ENCODE data around the gene ZDHHC11. TPM values are rescaled to one million over a fixed set of nuclear protein-coding genes. Genes with fewer than 3 reads are reported as not detected.
"Not testable (repeated sequence)": the region's sequence is repeated elsewhere in the genome, so short reads cannot be mapped to it uniquely, and the experiment has no call there.

ZDHHC11 gene
- total and polyA plus RNA-seq, 2 experiments from 2014 or later, result 5.8 to 8.5 TPM

- Histone ChIP-seq H3K27me3 (no peaks in the 10 kb centered on the region), H3K9me3 (ENCODE audit: low read depth) (no peaks in the 10 kb centered on the region), H4K20me1 (ENCODE audit: insufficient read depth, poor library complexity, severe bottlenecking) (no peaks in the 10 kb centered on the region), H3K4me3 (no peak overlapping the region), H3K4me1 (ENCODE audit: insufficient read depth) (no peaks in the 10 kb centered on the region), H3K36me3 (replicated peaks; ENCODE audit: insufficient read depth, low read depth) (no peaks in the 10 kb centered on the region), H2AFZ (no peak overlapping the region), H3K79me2 (no peaks in the 10 kb centered on the region), H3K4me2 (no peak overlapping the region), H3K27ac (no peak overlapping the region), H3K9me2 (replicated peaks; ENCODE audit: insufficient read depth) (no peaks in the 10 kb centered on the region)
- DNase-seq (ENCODE audit: low spot score), result no peak
- TF ChIP-seq EZH2phosphoT487 (IDR thresholded peaks at IDR 0.05; ENCODE audit: low read depth, severe bottlenecking, unreplicated experiment) (no peak), EZH2 (IDR thresholded peaks at IDR 0.05; ENCODE audit: borderline replicate concordance) (no peak), CTCF (IDR thresholded peaks at IDR 0.05; ENCODE audit: poor library complexity) (no peak)
- 82% methylated on average over 21 of the region's 21 CpGs for WGBS (ENCODE audit: low lambda C conversion rate, missing lambda C conversion rate)
Measured at GRCh38 chr5:855771-856530, 5.2 kb upstream of the ZDHHC11 start.

- Histone ChIP-seq H3K4me2 (no peak overlapping the region), H3K79me2 (no peaks in the 10 kb centered on the region), H2AFZ (no peak overlapping the region), H3K36me3 (replicated peaks; ENCODE audit: insufficient read depth, low read depth) (no peaks in the 10 kb centered on the region), H4K20me1 (ENCODE audit: insufficient read depth, poor library complexity, severe bottlenecking) (no peaks in the 10 kb centered on the region), H3K9me3 (ENCODE audit: low read depth) (no peaks in the 10 kb centered on the region), H3K4me1 (ENCODE audit: insufficient read depth) (no peaks in the 10 kb centered on the region), H3K27me3 (no peaks in the 10 kb centered on the region), H3K9me2 (replicated peaks; ENCODE audit: insufficient read depth) (no peaks in the 10 kb centered on the region), H3K27ac (no peak overlapping the region), H3K4me3 (no peak overlapping the region)
- TF ChIP-seq CTCF (IDR thresholded peaks at IDR 0.05; ENCODE audit: poor library complexity), result no peak
- no peak for TF ChIP-seq EZH2 (IDR thresholded peaks at IDR 0.05; ENCODE audit: borderline replicate concordance)
- no peak for TF ChIP-seq EZH2phosphoT487 (IDR thresholded peaks at IDR 0.05; ENCODE audit: low read depth, severe bottlenecking, unreplicated experiment)
- DNase-seq (ENCODE audit: low spot score), result no peak
- whole genome bisulfite sequencing (ENCODE audit: low lambda C conversion rate, missing lambda C conversion rate), result 94% methylated on average over 15 of the region's 32 CpGs
Measured at GRCh38 chr5:854966-855743, 4.4 kb upstream of the ZDHHC11 start.

- no peaks in the 10 kb centered on the region for H3K27me3 ChIP-seq
Measured at GRCh38 chr5:854217-854616, 3.4 kb upstream of the ZDHHC11 start.

GRCh38 chr5:853416-854090 is 2.8 kb upstream of the ZDHHC11 start:
- H4K20me1 ChIP-seq (ENCODE audit: insufficient read depth, poor library complexity, severe bottlenecking); H3K27me3 ChIP-seq; H3K4me1 ChIP-seq (ENCODE audit: insufficient read depth); H3K27ac ChIP-seq; DNase-seq (ENCODE audit: low spot score); H3K36me3 ChIP-seq (replicated peaks; ENCODE audit: insufficient read depth, low read depth); H3K9me3 ChIP-seq (ENCODE audit: low read depth); H2AFZ ChIP-seq; H3K79me2 ChIP-seq; H3K4me3 ChIP-seq; H3K4me2 ChIP-seq; H3K9me2 ChIP-seq (replicated peaks; ENCODE audit: insufficient read depth): not testable (repeated sequence)
- WGBS (ENCODE audit: low lambda C conversion rate, missing lambda C conversion rate), result 95% methylated on average over 9 of the region's 18 CpGs

More at GRCh38 chr5:854217-854616, 3.4 kb upstream of the ZDHHC11 start:
- WGBS (ENCODE audit: low lambda C conversion rate, missing lambda C conversion rate), result 92% methylated on average over 12 of the region's 13 CpGs
- no peak for DNase-seq (ENCODE audit: low spot score)
- Histone ChIP-seq H3K4me3 (no peak overlapping the region), H3K9me3 (ENCODE audit: low read depth) (no peaks in the 10 kb centered on the region), H3K4me1 (ENCODE audit: insufficient read depth) (no peaks in the 10 kb centered on the region), H3K27ac (no peak overlapping the region), H3K4me2 (no peak overlapping the region), H2AFZ (no peak overlapping the region), H3K36me3 (replicated peaks; ENCODE audit: insufficient read depth, low read depth) (no peaks in the 10 kb centered on the region), H4K20me1 (ENCODE audit: insufficient read depth, poor library complexity, severe bottlenecking) (no peaks in the 10 kb centered on the region), H3K9me2 (replicated peaks; ENCODE audit: insufficient read depth) (no peaks in the 10 kb centered on the region), H3K79me2 (no peaks in the 10 kb centered on the region)
- TF ChIP-seq CTCF (IDR thresholded peaks at IDR 0.05; ENCODE audit: poor library complexity) (no peak), EZH2 (IDR thresholded peaks at IDR 0.05; ENCODE audit: borderline replicate concordance) (no peak), EZH2phosphoT487 (IDR thresholded peaks at IDR 0.05; ENCODE audit: low read depth, severe bottlenecking, unreplicated experiment) (no peak)
